ENCODE measurements around the gene LUM. TPM values are rescaled to one million over a fixed set of nuclear protein-coding genes. Genes with fewer than 3 reads are reported as not detected.

Gene LUM
- total and polyA plus RNA-seq, 4 donors: 3.7 to 22.3 (median 13.8) TPM

- TF ChIP-seq JUND (IDR thresholded peaks at IDR 0.05) (no peak), EGR1 (IDR thresholded peaks at IDR 0.05; ENCODE audit: low read depth in 2 of 2) (no peak), RAD21 (IDR thresholded peaks at IDR 0.05) (no peak), FOXA2 (IDR thresholded peaks at IDR 0.05) (no peak), SP1 (IDR thresholded peaks at IDR 0.05) (no peak), ZBTB33 (IDR thresholded peaks at IDR 0.05) (no peak), FOXA1 (IDR thresholded peaks at IDR 0.05) (no peak), HNF4G (IDR thresholded peaks at IDR 0.05) (no peak), TAF1 (conservative IDR thresholded peaks at IDR 0.05) (no peak), HNF4A (conservative IDR thresholded peaks at IDR 0.05) (no peak), RXRA (IDR thresholded peaks at IDR 0.05) (no peak), NR2F2 (IDR thresholded peaks at IDR 0.05) (no peak), GABPA (IDR thresholded peaks at IDR 0.05 in 1 of 2, conservative IDR thresholded peaks at IDR 0.05 in 1 of 2) (no peak), YY1 (IDR thresholded peaks at IDR 0.05) (no peak)
- TF ChIP-seq, protein P1, sequence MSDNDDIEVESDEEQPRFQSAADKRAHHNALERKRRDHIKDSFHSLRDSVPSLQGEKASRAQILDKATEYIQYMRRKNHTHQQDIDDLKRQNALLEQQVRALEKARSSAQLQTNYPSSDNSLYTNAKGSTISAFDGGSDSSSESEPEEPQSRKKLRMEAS (IDR thresholded peaks at IDR 0.05): no peak
- TF ChIP-seq, protein P2, sequence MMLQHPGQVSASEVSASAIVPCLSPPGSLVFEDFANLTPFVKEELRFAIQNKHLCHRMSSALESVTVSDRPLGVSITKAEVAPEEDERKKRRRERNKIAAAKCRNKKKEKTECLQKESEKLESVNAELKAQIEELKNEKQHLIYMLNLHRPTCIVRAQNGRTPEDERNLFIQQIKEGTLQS (IDR thresholded peaks at IDR 0.05): no peak
- TF ChIP-seq, protein P3, sequence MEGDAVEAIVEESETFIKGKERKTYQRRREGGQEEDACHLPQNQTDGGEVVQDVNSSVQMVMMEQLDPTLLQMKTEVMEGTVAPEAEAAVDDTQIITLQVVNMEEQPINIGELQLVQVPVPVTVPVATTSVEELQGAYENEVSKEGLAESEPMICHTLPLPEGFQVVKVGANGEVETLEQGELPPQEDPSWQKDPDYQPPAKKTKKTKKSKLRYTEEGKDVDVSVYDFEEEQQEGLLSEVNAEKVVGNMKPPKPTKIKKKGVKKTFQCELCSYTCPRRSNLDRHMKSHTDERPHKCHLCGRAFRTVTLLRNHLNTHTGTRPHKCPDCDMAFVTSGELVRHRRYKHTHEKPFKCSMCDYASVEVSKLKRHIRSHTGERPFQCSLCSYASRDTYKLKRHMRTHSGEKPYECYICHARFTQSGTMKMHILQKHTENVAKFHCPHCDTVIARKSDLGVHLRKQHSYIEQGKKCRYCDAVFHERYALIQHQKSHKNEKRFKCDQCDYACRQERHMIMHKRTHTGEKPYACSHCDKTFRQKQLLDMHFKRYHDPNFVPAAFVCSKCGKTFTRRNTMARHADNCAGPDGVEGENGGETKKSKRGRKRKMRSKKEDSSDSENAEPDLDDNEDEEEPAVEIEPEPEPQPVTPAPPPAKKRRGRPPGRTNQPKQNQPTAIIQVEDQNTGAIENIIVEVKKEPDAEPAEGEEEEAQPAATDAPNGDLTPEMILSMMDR (IDR thresholded peaks at IDR 0.05; ENCODE audit: low read depth, low read length, missing input control): no peak
- TF ChIP-seq, protein P4, sequence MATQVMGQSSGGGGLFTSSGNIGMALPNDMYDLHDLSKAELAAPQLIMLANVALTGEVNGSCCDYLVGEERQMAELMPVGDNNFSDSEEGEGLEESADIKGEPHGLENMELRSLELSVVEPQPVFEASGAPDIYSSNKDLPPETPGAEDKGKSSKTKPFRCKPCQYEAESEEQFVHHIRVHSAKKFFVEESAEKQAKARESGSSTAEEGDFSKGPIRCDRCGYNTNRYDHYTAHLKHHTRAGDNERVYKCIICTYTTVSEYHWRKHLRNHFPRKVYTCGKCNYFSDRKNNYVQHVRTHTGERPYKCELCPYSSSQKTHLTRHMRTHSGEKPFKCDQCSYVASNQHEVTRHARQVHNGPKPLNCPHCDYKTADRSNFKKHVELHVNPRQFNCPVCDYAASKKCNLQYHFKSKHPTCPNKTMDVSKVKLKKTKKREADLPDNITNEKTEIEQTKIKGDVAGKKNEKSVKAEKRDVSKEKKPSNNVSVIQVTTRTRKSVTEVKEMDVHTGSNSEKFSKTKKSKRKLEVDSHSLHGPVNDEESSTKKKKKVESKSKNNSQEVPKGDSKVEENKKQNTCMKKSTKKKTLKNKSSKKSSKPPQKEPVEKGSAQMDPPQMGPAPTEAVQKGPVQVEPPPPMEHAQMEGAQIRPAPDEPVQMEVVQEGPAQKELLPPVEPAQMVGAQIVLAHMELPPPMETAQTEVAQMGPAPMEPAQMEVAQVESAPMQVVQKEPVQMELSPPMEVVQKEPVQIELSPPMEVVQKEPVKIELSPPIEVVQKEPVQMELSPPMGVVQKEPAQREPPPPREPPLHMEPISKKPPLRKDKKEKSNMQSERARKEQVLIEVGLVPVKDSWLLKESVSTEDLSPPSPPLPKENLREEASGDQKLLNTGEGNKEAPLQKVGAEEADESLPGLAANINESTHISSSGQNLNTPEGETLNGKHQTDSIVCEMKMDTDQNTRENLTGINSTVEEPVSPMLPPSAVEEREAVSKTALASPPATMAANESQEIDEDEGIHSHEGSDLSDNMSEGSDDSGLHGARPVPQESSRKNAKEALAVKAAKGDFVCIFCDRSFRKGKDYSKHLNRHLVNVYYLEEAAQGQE (IDR thresholded peaks at IDR 0.05): no peak
- Histone ChIP-seq H3K27ac (ENCODE audit: low read depth in 1 of 2, low read length in 2 of 2) (no peak within 1 kb of the TSS), H3K9me3 (ENCODE audit: control insufficient read depth in 4 of 4, low read length in 3 of 4) (no peaks in the 10 kb centered on the region), H3K4me1 (ENCODE audit: control insufficient read depth in 4 of 4, insufficient read depth in 4 of 4, low read length in 3 of 4) (no peaks in the 10 kb centered on the region), H3K9ac (ENCODE audit: low read depth in 1 of 2, low read length in 2 of 2) (no peak within 1 kb of the TSS), H3K36me3 (ENCODE audit: control insufficient read depth in 4 of 4, insufficient read depth in 3 of 4, low read depth in 1 of 4, low read length in 3 of 4) (no peaks in the 10 kb centered on the region), H3K4me3 (ENCODE audit: low read depth in 1 of 3, low read length in 3 of 3) (no peak within 1 kb of the TSS), H3K27me3 (ENCODE audit: control insufficient read depth in 4 of 4, insufficient read depth in 4 of 4, low read length in 3 of 4) (peaks cover 0 to 2% (median 0%) of the 10 kb centered on the region in 4 donors)
- WGBS: 50% methylated on average over 9 of the region's 9 CpGs
- DNase-seq (ENCODE audit: low spot score): no peak
Measured at GRCh38 chr12:91057368-91058165, 53.7 kb downstream of the LUM start, which contains the start of gene KERA. KERA (minus strand) TSS chr12:91058024; CDS start chr12:91056281, 1,743 bp downstream.

Data from liver (tissue), 9 donors.